DOHH2 (cell line): ENCODE measurements around the gene UGT2B10.

Source experiments
- H3F3A ChIP-seq: fragments of 200-600 bp; sonication (generic), shearing (Covaris generic); 2 replicates; pipeline ENCODE4 v1.6.0; 2016; ENCODE audit warnings: antibody characterized with exemption, mild to moderate bottlenecking; ENCODE audit not compliant: control insufficient read depth, insufficient read depth
- H3K27ac ChIP-seq: fragments of 200-600 bp; sonication (generic); 2 replicates; pipeline ENCODE4 v1.5.1; 2014; ENCODE audit warnings: low read depth, mild to moderate bottlenecking, low read length, moderate library complexity
- H3K27me3 ChIP-seq: fragments of 200-600 bp; sonication (generic); 2 replicates; pipeline ENCODE4 v1.6.1; 2014; ENCODE audit warnings: mild to moderate bottlenecking, low read length, mixed read lengths; ENCODE audit not compliant: control insufficient read depth
- H3K36me3 ChIP-seq: fragments of 200-600 bp; sonication (generic); 2 replicates; pipeline ENCODE4 v1.6.1; 2014; ENCODE audit warnings: mild to moderate bottlenecking, low read length, moderate library complexity, mixed read lengths; ENCODE audit not compliant: control insufficient read depth
- H3K4me1 ChIP-seq: fragments of 200-600 bp; sonication (generic); 2 replicates; pipeline ENCODE4 v1.6.1; 2014; ENCODE audit warnings: mild to moderate bottlenecking, low read length, mixed read lengths; ENCODE audit not compliant: control insufficient read depth
- H3K4me2 ChIP-seq: fragments of 200-600 bp; sonication (generic); 2 replicates; pipeline ENCODE4 v1.6.0; 2014; ENCODE audit warnings: mild to moderate bottlenecking, low read length, moderate library complexity
- H3K4me3 ChIP-seq: fragments of 200-600 bp; sonication (generic); 2 replicates; pipeline ENCODE4 v1.5.1; 2014; ENCODE audit warnings: mild to moderate bottlenecking, low read length, mixed read lengths
- H3K79me2 ChIP-seq: fragments of 200-600 bp; sonication (generic); 2 replicates; pipeline ENCODE4 v1.6.1; 2014; ENCODE audit warnings: mild to moderate bottlenecking, low read length, mixed read lengths; ENCODE audit not compliant: control insufficient read depth
- H3K9me2 ChIP-seq: fragments of 200-600 bp; sonication (generic); replicated peaks from 2 replicates; pipeline ENCODE4 v1.6.1; 2014; ENCODE audit warnings: mild to moderate bottlenecking, low read length, mixed read lengths; ENCODE audit not compliant: control insufficient read depth
- H3K9me3 ChIP-seq: fragments of 200-600 bp; sonication (generic); 2 replicates; pipeline ENCODE4 v1.6.1; 2014; ENCODE audit warnings: antibody characterized with exemption, low read length, mixed read lengths; ENCODE audit not compliant: control insufficient read depth, insufficient read depth
- H4K20me1 ChIP-seq: fragments of 200-600 bp; sonication (generic); 2 replicates; pipeline ENCODE4 v1.6.0; 2014; ENCODE audit warnings: low read depth, mild to moderate bottlenecking, antibody characterized with exemption, low read length, moderate library complexity; ENCODE audit not compliant: control insufficient read depth, insufficient read depth
- EZH2phosphoT487 ChIP-seq: fragments of 200-600 bp; sonication (generic); IDR thresholded peaks from 2 replicates; pipeline ENCODE4 v1.6.1; 2017; ENCODE audit warnings: borderline replicate concordance, mild to moderate bottlenecking, antibody characterized with exemption, low read length, moderate library complexity, mixed read lengths
- TF ChIP-seq, protein P1 (sequence below): fragments of 200-600 bp; sonication (generic); IDR thresholded peaks from one replicate; pipeline ENCODE4 v1.5.1; 2014; ENCODE audit warnings: antibody characterized with exemption, mild to moderate bottlenecking, low read depth, low read length; ENCODE audit not compliant: poor library complexity, severe bottlenecking

The UGT2B10 gene

DNA sequence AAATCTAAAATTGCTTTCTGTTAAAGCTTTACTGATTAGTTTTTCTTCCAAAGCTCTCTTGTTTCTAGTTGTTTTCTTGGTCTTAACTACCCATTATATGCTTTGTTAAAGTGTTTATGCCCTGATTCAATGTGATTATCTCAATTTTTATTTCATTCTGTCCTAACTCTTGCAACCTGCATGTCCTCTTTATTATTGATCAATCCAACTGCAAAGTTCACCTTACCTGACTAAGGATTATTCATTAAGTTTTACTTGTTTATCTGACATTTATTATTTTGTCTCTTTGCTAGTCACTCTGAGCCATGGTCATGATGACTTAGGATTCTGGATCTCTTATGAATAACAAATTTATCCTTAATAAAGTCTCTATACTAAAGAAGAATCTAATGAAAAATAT is 15.8 kb downstream of the UGT2B10 start:
- Histone ChIP-seq H3K36me3 (no peaks in the 10 kb centered on the region), H3K9me3 (no peaks in the 10 kb centered on the region), H3K4me3 (no peak overlapping the region), H3K27ac (no peak overlapping the region), H3F3A (no peaks in the 10 kb centered on the region), H3K9me2 (no peaks in the 10 kb centered on the region), H3K79me2 (no peaks in the 10 kb centered on the region), H3K4me1 (no peaks in the 10 kb centered on the region), H3K4me2 (no peak overlapping the region), H4K20me1 (no peaks in the 10 kb centered on the region), H3K27me3 (no peaks in the 10 kb centered on the region)
- TF ChIP-seq EZH2phosphoT487, result no peak
- TF ChIP-seq, protein P1, sequence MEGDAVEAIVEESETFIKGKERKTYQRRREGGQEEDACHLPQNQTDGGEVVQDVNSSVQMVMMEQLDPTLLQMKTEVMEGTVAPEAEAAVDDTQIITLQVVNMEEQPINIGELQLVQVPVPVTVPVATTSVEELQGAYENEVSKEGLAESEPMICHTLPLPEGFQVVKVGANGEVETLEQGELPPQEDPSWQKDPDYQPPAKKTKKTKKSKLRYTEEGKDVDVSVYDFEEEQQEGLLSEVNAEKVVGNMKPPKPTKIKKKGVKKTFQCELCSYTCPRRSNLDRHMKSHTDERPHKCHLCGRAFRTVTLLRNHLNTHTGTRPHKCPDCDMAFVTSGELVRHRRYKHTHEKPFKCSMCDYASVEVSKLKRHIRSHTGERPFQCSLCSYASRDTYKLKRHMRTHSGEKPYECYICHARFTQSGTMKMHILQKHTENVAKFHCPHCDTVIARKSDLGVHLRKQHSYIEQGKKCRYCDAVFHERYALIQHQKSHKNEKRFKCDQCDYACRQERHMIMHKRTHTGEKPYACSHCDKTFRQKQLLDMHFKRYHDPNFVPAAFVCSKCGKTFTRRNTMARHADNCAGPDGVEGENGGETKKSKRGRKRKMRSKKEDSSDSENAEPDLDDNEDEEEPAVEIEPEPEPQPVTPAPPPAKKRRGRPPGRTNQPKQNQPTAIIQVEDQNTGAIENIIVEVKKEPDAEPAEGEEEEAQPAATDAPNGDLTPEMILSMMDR, result no peak

DNA sequence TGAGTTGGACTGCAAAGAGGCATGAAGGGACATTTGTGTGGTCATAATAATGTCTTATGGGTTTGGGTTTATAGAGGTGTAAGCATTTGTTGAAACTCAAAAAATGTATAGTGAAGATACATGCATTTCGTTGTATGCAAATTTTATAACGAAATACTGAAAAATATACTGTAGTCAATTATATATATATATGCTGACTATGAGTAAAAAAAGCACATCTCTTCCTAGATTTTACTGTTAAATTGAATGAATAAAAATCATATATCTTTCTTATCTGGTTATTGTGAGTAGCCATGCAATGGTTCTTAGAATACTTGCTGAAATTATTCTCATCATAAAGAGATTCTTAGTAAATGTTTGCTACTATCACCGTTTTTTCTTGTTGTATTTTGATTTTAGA is 34.5 kb downstream of the UGT2B10 start:
- H3K36me3 ChIP-seq, result no peaks in the 10 kb centered on the region
- no peak overlapping the region for H3K27ac ChIP-seq
- H3K4me1 ChIP-seq, result no peaks in the 10 kb centered on the region
- H3F3A ChIP-seq, result no peaks in the 10 kb centered on the region
- no peaks in the 10 kb centered on the region for H3K9me2 ChIP-seq
- no peaks in the 10 kb centered on the region for H4K20me1 ChIP-seq
- no peaks in the 10 kb centered on the region; the same call in 1 of the 2 replicates for H3K9me3 ChIP-seq
- no peaks in the 10 kb centered on the region for H3K79me2 ChIP-seq
- no peak for TF ChIP-seq EZH2phosphoT487
- TF ChIP-seq, protein P1, result no peak
- H3K4me2 ChIP-seq, result no peak overlapping the region
- no peak overlapping the region for H3K4me3 ChIP-seq
- no peaks in the 10 kb centered on the region for H3K27me3 ChIP-seq

DNA sequence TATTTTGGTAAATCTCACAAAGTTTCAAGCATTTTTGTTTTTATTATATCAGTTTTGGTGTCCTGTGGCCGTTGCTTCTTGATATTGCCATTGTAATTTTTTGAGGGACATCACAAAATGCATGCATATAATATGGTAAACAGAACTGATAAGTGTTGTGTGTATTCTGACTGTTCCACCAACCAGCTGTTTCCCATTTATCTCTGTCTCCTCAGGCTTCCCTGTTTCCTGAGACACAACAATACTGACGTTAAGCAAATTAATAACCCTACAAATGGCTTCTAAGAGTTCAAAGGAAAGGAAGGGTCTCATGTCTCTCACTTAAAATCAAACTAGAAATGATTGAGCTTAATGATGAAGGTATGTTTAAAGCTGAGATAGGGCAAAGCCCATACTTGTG is 40.0 kb downstream of the UGT2B10 start:
- no peaks in the 10 kb centered on the region for H3K4me1 ChIP-seq
- TF ChIP-seq, protein P1, result no peak
- TF ChIP-seq EZH2phosphoT487, result no peak
- no peaks in the 10 kb centered on the region for H3K36me3 ChIP-seq
- no peaks in the 10 kb centered on the region for H3K9me2 ChIP-seq
- no peaks in the 10 kb centered on the region for H4K20me1 ChIP-seq
- H3K27me3 ChIP-seq, result no peaks in the 10 kb centered on the region
- H3K9me3 ChIP-seq, result no peaks in the 10 kb centered on the region
- H3F3A ChIP-seq, result no peaks in the 10 kb centered on the region
- no peak overlapping the region for H3K27ac ChIP-seq
- H3K79me2 ChIP-seq, result no peaks in the 10 kb centered on the region
- no peak overlapping the region for H3K4me2 ChIP-seq
- no peak overlapping the region for H3K4me3 ChIP-seq

DNA sequence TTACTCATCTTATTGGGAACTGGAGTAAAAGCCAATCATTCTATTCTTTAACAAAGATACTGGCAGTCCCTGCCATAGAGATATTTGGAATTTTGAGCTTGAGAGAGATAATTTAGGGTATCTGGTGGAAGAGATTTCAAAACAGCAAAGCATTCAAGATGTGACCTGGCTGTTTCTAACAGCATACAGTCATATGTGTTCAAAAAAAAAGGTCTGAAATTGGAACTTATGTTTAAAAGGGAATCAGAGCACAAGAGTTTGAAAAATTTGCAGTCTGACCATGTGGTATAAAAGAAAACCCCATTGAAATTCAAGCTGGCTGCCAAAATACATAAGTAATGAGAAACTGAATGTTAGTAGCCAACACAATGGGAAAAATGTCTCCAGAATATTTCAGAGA is 42.2 kb downstream of the UGT2B10 start:
- no peaks in the 10 kb centered on the region for H3K9me2 ChIP-seq
- no peaks in the 10 kb centered on the region for H3K27me3 ChIP-seq
- H3K4me2 ChIP-seq, result no peak overlapping the region
- TF ChIP-seq, protein P1, result no peak
- H3K4me1 ChIP-seq, result no peaks in the 10 kb centered on the region
- H3K36me3 ChIP-seq, result no peaks in the 10 kb centered on the region
- no peak overlapping the region for H3K4me3 ChIP-seq
- H3F3A ChIP-seq, result no peaks in the 10 kb centered on the region
- H4K20me1 ChIP-seq, result no peaks in the 10 kb centered on the region
- H3K79me2 ChIP-seq, result no peaks in the 10 kb centered on the region
- H3K9me3 ChIP-seq, result no peaks in the 10 kb centered on the region
- no peak overlapping the region for H3K27ac ChIP-seq
